Spleen (tissue), 7 donors: ENCODE results near the gene CACNA1D.

ENCODE experiments used
- CTCF ChIP-seq, 11 experiments: fragments of 200-600 bp in 7 of 11; fragments of 450-650 bp in 4 of 11; sonication (generic) in 4 of 11; IDR thresholded peaks in 8 of 11; conservative IDR thresholded peaks in 3 of 11; 1 replicate in 7 of 11; 2 replicates in 4 of 11; pipeline versions ENCODE4 v1.4.0 to v1.8.0; 2016 to 2021; ENCODE audit warnings: antibody characterized with exemption in 11 of 11, inconsistent platforms in 4 of 11, mild to moderate bottlenecking in 1 of 11
- POLR2A ChIP-seq, 3 donors: fragments of 450-650 bp; IDR thresholded peaks; one replicate each; pipeline ENCODE4 v1.5.1; 2017; ENCODE audit warnings: antibody characterized with exemption in 3 of 3, mild to moderate bottlenecking in 1 of 3
- donor health status: DM: no; HTN: no; CAD: no; lungs with moderate emphysema.
- donor health status: DM: no; HTN: no; CAD: no.
- donor health status: DM: no; HTN: no; CAD: no.

GRCh38 chr3:53506110-53506762, 11.8 kb downstream of the CACNA1D start:
- TF ChIP-seq CTCF (IDR thresholded peaks at IDR 0.05 in 8 of 11, conservative IDR thresholded peaks at IDR 0.05 in 3 of 11) (no peak), POLR2A (IDR thresholded peaks at IDR 0.05) (no peak)
